ENCODE data around the gene KIRREL1.

DNA sequence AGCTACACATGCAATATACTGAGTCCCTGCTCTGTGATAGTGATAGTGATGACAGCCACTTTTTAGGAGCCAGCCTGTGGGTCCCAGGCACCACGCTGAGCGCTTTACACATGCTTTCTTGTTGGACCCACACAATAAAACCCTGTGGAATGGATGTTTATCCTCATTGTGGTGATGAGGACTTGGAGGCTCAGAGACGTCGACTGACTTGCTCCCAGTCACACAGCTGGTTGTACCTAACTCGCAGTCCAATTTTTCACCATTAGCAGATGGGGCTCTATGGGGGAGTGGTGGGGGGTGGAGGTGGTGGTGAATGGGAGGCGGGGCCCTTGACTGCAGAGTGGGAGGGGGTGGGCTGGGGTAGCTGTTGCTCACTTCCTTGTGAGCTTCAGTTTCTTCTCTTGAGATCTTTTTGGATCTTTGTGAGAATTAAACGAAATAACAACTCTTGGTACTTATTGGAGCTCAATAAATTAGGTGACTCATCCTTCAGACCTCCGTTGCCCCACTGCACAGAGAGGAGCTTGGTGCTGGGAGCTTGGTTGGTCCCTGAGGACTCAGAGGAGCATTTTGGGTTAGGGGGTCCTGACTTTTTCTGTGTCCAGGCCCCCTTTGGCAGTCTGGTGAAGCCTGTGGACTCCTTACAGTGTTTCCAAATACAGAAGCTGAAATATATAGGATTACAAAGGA lies 125.4 kb downstream of the KIRREL1 start:
- TF ChIP-seq, protein P1, sequence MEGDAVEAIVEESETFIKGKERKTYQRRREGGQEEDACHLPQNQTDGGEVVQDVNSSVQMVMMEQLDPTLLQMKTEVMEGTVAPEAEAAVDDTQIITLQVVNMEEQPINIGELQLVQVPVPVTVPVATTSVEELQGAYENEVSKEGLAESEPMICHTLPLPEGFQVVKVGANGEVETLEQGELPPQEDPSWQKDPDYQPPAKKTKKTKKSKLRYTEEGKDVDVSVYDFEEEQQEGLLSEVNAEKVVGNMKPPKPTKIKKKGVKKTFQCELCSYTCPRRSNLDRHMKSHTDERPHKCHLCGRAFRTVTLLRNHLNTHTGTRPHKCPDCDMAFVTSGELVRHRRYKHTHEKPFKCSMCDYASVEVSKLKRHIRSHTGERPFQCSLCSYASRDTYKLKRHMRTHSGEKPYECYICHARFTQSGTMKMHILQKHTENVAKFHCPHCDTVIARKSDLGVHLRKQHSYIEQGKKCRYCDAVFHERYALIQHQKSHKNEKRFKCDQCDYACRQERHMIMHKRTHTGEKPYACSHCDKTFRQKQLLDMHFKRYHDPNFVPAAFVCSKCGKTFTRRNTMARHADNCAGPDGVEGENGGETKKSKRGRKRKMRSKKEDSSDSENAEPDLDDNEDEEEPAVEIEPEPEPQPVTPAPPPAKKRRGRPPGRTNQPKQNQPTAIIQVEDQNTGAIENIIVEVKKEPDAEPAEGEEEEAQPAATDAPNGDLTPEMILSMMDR (IDR thresholded peaks at IDR 0.05), result no peak
- TF ChIP-seq POLR2A (IDR thresholded peaks at IDR 0.05) (no peak), EP300 (IDR thresholded peaks at IDR 0.05; ENCODE audit: low read depth) (no peak)

Data from transverse colon (tissue), 3 donors.